Measurements from ENCODE around the gene KRTAP24-1. TPM values are rescaled to one million over a fixed set of nuclear protein-coding genes. Genes with fewer than 3 reads are reported as not detected.
A peak's percentile ranks its signal among the peaks of the same experiment; 100 is the strongest.

Gene KRTAP24-1
- total RNA-seq, 1 donor from 2014 or later = not detected

GRCh38 chr21:30269803-30270530, 12.8 kb downstream of the KRTAP24-1 start:
- H3K4me2 ChIP-seq = no peak overlapping the region
- no peaks in the 10 kb centered on the region for H3K79me2 ChIP-seq (ENCODE audit: low read depth)
- no peaks in the 10 kb centered on the region for H3K9me3 ChIP-seq (ENCODE audit: low read depth)
- no peak overlapping the region for H2AFZ ChIP-seq (replicated peaks)
- H3K4me1 Mint-ChIP-seq = no peaks in the 10 kb centered on the region
- H3K27me3 ChIP-seq = no peaks in the 10 kb centered on the region
- H4K20me1 ChIP-seq (ENCODE audit: low read depth) = no peaks in the 10 kb centered on the region
- H3K36me3 ChIP-seq = no peaks in the 10 kb centered on the region
- H3K36me3 Mint-ChIP-seq = no peaks in the 10 kb centered on the region
- no peak overlapping the region for H3K4me3 Mint-ChIP-seq
- H3K9me3 Mint-ChIP-seq = peaks cover 11% of the 10 kb centered on the region
- no peaks in the 10 kb centered on the region for H3F3A ChIP-seq (ENCODE audit: low read depth)
- H3K9ac ChIP-seq = no peak overlapping the region
- no peak overlapping the region for H3K27ac Mint-ChIP-seq
- H3K27me3 Mint-ChIP-seq (ENCODE audit: insufficient read depth, low read depth) = peaks cover 2% of the 10 kb centered on the region
- no peak overlapping the region for H3K27ac ChIP-seq
- no peak for TF ChIP-seq EZH2phosphoT487 (IDR thresholded peaks at IDR 0.05)
- no peak for TF ChIP-seq CTCF (IDR thresholded peaks at IDR 0.05)
- no peak for TF ChIP-seq EZH2 (IDR thresholded peaks at IDR 0.05)
- no peak overlapping the region for H3K4me3 ChIP-seq
- H3K4me1 ChIP-seq = no peaks in the 10 kb centered on the region
- no peak for DNase-seq (ENCODE audit: low spot score)

DNA sequence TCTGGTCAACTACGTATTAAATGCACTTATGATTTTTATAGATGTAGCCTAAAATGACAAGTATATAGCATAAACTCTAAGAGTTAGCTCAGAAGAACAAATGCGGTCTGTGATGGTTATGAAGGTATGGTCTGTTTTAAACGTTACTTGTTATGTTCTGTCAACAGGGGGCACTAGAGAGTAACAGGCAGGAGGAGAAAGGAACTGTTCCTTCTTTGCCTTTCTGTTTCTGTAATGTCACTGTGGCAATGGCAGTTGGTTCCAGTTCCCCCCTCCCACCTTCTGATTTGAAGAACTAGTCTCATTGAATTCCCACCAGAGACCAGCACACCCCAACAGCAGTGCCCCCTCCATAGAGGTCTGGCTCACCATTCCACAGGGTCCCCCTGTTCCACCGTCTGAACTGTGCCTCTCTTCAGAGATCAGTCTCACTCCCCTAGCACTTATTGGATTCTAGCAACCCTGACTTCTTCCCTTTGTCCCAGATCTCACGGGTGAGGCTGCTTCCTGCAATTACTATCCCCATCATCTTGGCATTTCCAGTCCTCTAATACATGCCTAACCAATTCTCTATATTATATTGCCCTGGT, 14.0 kb downstream of the KRTAP24-1 start:
- peak overlapping the region; percentile 80 for H2AFZ ChIP-seq (replicated peaks)
- no peaks in the 10 kb centered on the region for H3K27me3 ChIP-seq
- no peaks in the 10 kb centered on the region for H3K9me3 ChIP-seq (ENCODE audit: low read depth)
- H4K20me1 ChIP-seq (ENCODE audit: low read depth) = no peaks in the 10 kb centered on the region
- Mint-ChIP-seq H3K4me1 (no peaks in the 10 kb centered on the region), H3K4me3 (no peak overlapping the region), H3K27ac (no peak overlapping the region), H3K27me3 (ENCODE audit: insufficient read depth, low read depth) (peaks cover 2% of the 10 kb centered on the region), H3K9me3 (peaks cover 11% of the 10 kb centered on the region), H3K36me3 (no peaks in the 10 kb centered on the region)
- TF ChIP-seq EZH2phosphoT487 (IDR thresholded peaks at IDR 0.05) = no peak
- no peak for TF ChIP-seq EZH2 (IDR thresholded peaks at IDR 0.05)
- peak; percentile 72 for TF ChIP-seq CTCF (IDR thresholded peaks at IDR 0.05)
- H3K79me2 ChIP-seq (ENCODE audit: low read depth) = no peaks in the 10 kb centered on the region
- H3K4me2 ChIP-seq = no peak overlapping the region
- no peaks in the 10 kb centered on the region for H3K4me1 ChIP-seq
- no peak overlapping the region for H3K4me3 ChIP-seq
- no peaks in the 10 kb centered on the region for H3F3A ChIP-seq (ENCODE audit: low read depth)
- no peak overlapping the region for H3K27ac ChIP-seq
- H3K9ac ChIP-seq = no peak overlapping the region
- no peaks in the 10 kb centered on the region for H3K36me3 ChIP-seq
- DNase-seq (ENCODE audit: low spot score) = peak; percentile 71

GRCh38 chr21:30257773-30258172, 25.0 kb downstream of the KRTAP24-1 start:
- H3K27me3 ChIP-seq = no peaks in the 10 kb centered on the region
- no peak overlapping the region for H3K27ac ChIP-seq
- no peak overlapping the region for H3K4me2 ChIP-seq
- no peaks in the 10 kb centered on the region for H3K36me3 Mint-ChIP-seq
- no peaks in the 10 kb centered on the region for H4K20me1 ChIP-seq (ENCODE audit: low read depth)
- DNase-seq (ENCODE audit: low spot score) = peak; percentile 75
- H2AFZ ChIP-seq (replicated peaks) = peak overlapping the region; percentile 19
- no peaks in the 10 kb centered on the region for H3K79me2 ChIP-seq (ENCODE audit: low read depth)
- H3K9me3 Mint-ChIP-seq = no peaks in the 10 kb centered on the region
- no peak overlapping the region for H3K4me3 ChIP-seq
- no peaks in the 10 kb centered on the region for H3K4me1 ChIP-seq
- no peaks in the 10 kb centered on the region for H3K9me3 ChIP-seq (ENCODE audit: low read depth)
- no peak overlapping the region for H3K9ac ChIP-seq
- no peak overlapping the region for H3K4me3 Mint-ChIP-seq
- no peaks in the 10 kb centered on the region for H3F3A ChIP-seq (ENCODE audit: low read depth)
- H3K27me3 Mint-ChIP-seq (ENCODE audit: insufficient read depth, low read depth) = peaks cover 2% of the 10 kb centered on the region
- TF ChIP-seq CTCF (IDR thresholded peaks at IDR 0.05) = peak; percentile 61
- TF ChIP-seq EZH2 (IDR thresholded peaks at IDR 0.05) = no peak
- H3K4me1 Mint-ChIP-seq = no peaks in the 10 kb centered on the region
- H3K36me3 ChIP-seq = no peaks in the 10 kb centered on the region
- H3K27ac Mint-ChIP-seq = no peak overlapping the region

All from neural progenitor cell (in vitro differentiated cells).